Measurements from ENCODE around the gene BCOR. TPM values are rescaled to one million over a fixed set of nuclear protein-coding genes. Genes with fewer than 3 reads are reported as not detected.

Gene BCOR
- total and polyA plus RNA-seq, 9 of the 15 experiments (the other 6 are each of a cell fraction or from before 2014, with no cell fraction given) = 27.5 to 113 (median 37.6) TPM

- TF ChIP-seq, protein P1, sequence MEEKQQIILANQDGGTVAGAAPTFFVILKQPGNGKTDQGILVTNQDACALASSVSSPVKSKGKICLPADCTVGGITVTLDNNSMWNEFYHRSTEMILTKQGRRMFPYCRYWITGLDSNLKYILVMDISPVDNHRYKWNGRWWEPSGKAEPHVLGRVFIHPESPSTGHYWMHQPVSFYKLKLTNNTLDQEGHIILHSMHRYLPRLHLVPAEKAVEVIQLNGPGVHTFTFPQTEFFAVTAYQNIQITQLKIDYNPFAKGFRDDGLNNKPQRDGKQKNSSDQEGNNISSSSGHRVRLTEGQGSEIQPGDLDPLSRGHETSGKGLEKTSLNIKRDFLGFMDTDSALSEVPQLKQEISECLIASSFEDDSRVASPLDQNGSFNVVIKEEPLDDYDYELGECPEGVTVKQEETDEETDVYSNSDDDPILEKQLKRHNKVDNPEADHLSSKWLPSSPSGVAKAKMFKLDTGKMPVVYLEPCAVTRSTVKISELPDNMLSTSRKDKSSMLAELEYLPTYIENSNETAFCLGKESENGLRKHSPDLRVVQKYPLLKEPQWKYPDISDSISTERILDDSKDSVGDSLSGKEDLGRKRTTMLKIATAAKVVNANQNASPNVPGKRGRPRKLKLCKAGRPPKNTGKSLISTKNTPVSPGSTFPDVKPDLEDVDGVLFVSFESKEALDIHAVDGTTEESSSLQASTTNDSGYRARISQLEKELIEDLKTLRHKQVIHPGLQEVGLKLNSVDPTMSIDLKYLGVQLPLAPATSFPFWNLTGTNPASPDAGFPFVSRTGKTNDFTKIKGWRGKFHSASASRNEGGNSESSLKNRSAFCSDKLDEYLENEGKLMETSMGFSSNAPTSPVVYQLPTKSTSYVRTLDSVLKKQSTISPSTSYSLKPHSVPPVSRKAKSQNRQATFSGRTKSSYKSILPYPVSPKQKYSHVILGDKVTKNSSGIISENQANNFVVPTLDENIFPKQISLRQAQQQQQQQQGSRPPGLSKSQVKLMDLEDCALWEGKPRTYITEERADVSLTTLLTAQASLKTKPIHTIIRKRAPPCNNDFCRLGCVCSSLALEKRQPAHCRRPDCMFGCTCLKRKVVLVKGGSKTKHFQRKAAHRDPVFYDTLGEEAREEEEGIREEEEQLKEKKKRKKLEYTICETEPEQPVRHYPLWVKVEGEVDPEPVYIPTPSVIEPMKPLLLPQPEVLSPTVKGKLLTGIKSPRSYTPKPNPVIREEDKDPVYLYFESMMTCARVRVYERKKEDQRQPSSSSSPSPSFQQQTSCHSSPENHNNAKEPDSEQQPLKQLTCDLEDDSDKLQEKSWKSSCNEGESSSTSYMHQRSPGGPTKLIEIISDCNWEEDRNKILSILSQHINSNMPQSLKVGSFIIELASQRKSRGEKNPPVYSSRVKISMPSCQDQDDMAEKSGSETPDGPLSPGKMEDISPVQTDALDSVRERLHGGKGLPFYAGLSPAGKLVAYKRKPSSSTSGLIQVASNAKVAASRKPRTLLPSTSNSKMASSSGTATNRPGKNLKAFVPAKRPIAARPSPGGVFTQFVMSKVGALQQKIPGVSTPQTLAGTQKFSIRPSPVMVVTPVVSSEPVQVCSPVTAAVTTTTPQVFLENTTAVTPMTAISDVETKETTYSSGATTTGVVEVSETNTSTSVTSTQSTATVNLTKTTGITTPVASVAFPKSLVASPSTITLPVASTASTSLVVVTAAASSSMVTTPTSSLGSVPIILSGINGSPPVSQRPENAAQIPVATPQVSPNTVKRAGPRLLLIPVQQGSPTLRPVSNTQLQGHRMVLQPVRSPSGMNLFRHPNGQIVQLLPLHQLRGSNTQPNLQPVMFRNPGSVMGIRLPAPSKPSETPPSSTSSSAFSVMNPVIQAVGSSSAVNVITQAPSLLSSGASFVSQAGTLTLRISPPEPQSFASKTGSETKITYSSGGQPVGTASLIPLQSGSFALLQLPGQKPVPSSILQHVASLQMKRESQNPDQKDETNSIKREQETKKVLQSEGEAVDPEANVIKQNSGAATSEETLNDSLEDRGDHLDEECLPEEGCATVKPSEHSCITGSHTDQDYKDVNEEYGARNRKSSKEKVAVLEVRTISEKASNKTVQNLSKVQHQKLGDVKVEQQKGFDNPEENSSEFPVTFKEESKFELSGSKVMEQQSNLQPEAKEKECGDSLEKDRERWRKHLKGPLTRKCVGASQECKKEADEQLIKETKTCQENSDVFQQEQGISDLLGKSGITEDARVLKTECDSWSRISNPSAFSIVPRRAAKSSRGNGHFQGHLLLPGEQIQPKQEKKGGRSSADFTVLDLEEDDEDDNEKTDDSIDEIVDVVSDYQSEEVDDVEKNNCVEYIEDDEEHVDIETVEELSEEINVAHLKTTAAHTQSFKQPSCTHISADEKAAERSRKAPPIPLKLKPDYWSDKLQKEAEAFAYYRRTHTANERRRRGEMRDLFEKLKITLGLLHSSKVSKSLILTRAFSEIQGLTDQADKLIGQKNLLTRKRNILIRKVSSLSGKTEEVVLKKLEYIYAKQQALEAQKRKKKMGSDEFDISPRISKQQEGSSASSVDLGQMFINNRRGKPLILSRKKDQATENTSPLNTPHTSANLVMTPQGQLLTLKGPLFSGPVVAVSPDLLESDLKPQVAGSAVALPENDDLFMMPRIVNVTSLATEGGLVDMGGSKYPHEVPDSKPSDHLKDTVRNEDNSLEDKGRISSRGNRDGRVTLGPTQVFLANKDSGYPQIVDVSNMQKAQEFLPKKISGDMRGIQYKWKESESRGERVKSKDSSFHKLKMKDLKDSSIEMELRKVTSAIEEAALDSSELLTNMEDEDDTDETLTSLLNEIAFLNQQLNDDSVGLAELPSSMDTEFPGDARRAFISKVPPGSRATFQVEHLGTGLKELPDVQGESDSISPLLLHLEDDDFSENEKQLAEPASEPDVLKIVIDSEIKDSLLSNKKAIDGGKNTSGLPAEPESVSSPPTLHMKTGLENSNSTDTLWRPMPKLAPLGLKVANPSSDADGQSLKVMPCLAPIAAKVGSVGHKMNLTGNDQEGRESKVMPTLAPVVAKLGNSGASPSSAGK (IDR thresholded peaks at IDR 0.05) = 0 out of 2 replicates have a peak, but pooled peaks have one; percentile 11
- TF ChIP-seq NFE2 (IDR thresholded peaks at IDR 0.05; ENCODE audit: low read depth) (no peak), USF1 (CRISPR knock-in tag; IDR thresholded peaks at IDR 0.05) (no peak), SNAPC5 (CRISPR knock-in tag; IDR thresholded peaks at IDR 0.05) (no peak), ETV5 (CRISPR knock-in tag; IDR thresholded peaks at IDR 0.05; ENCODE audit: low read depth) (no peak), BACH1 (tag; IDR thresholded peaks at IDR 0.05) (no peak), SETDB1 (IDR thresholded peaks at IDR 0.05; ENCODE audit: low read length) (no peak), MBD2 (IDR thresholded peaks at IDR 0.05; ENCODE audit: borderline replicate concordance, low read depth) (0 out of 2 replicates have a peak, but pooled peaks have one; percentile 17), MYNN (IDR thresholded peaks at IDR 0.05) (no peak), MYNN (CRISPR knock-in tag; IDR thresholded peaks at IDR 0.05) (no peak), ZNF212 (CRISPR knock-in tag; IDR thresholded peaks at IDR 0.05) (no peak), ZNF583 (CRISPR knock-in tag; IDR thresholded peaks at IDR 0.05) (no peak), SP1 (CRISPR knock-in tag; IDR thresholded peaks at IDR 0.05) (peak; percentile 55), HMG20A (CRISPR knock-in tag; conservative IDR thresholded peaks at IDR 0.05) (no peak)
- TF ChIP-seq, protein P2, sequence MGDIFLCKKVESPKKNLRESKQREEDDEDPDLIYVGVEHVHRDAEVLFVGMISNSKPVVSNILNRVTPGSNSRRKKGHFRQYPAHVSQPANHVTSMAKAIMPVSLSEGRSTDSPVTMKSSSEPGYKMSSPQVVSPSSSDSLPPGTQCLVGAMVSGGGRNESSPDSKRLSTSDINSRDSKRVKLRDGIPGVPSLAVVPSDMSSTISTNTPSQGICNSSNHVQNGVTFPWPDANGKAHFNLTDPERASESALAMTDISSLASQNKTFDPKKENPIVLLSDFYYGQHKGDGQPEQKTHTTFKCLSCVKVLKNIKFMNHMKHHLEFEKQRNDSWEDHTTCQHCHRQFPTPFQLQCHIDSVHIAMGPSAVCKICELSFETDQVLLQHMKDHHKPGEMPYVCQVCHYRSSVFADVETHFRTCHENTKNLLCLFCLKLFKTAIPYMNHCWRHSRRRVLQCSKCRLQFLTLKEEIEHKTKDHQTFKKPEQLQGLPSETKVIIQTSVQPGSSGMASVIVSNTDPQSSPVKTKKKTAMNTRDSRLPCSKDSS (IDR thresholded peaks at IDR 0.05; ENCODE audit: low read depth, partially characterized antibody) = no peak
These were observed 701 bp upstream of the BCOR start (continued) for GRCh38 chrX:40098264-40099054.
